Measurements from ENCODE around the gene CXCL9.

GRCh38 chr4:75997946-75998345 is 9.4 kb downstream of the CXCL9 start:
- TF ChIP-seq CTCF (IDR thresholded peaks at IDR 0.05) (no peak), POLR2AphosphoS5 (IDR thresholded peaks at IDR 0.05) (no peak)

Measured in gastroesophageal sphincter (tissue), 3 donors.